PC-9 (cell line): ENCODE data around the gene NDNF. TPM values are rescaled to one million over a fixed set of nuclear protein-coding genes. Genes with fewer than 3 reads are reported as not detected.

Experiments
- BruUV-seq: library from RNA; stranded (reverse); fragments of 400-500 nt; replicated peaks from 2 replicates; lab custom pipeline; 2021; lab: Mats Ljungman, UMichigan
- CTCF ChIA-PET: fragments of 300-600 bp; sonication (Branson Sonifier 250); formaldehyde crosslinking; loops from one replicate; lab custom pipeline; 2022; ENCODE audit warnings: antibody characterized with exemption; lab: Charles Lee
- POLR2A ChIA-PET: fragments of 300-600 bp; sonication (Branson Sonifier 250); formaldehyde crosslinking; loops from one replicate; lab custom pipeline; 2022; ENCODE audit warnings: antibody characterized with exemption; ENCODE audit not compliant: unreplicated experiment; lab: Charles Lee
- DNase-seq, 2 experiments: peaks; one replicate each; pipeline versions ENCODE4 v3.0.0 to v3.0.0-alpha.2; 2015 to 2022; ENCODE audit warnings: mixed read lengths in 1 of 2
- H2AFZ ChIP-seq: fragments of 200-600 bp; sonication (generic); 2 replicates; pipeline ENCODE4 v1.8.1; 2017; ENCODE audit warnings: antibody characterized with exemption
- H3F3A ChIP-seq: fragments of 200-600 bp; sonication (generic); 2 replicates; pipeline ENCODE4 v1.8.1; 2017; ENCODE audit warnings: antibody characterized with exemption, mild to moderate bottlenecking, low read depth; ENCODE audit not compliant: insufficient read depth
- H3K27ac ChIP-seq: fragments of 200-600 bp; sonication (generic); 2 replicates; pipeline ENCODE4 v1.6.1; 2016; ENCODE audit warnings: mixed run types
- H3K27me3 ChIP-seq: fragments of 200-600 bp; sonication (generic); 2 replicates; pipeline ENCODE4 v1.6.1; 2016; ENCODE audit warnings: low read depth, mixed run types; ENCODE audit not compliant: insufficient read depth
- H3K36me3 ChIP-seq: fragments of 200-600 bp; sonication (generic); 2 replicates; pipeline ENCODE4 v1.6.1; 2016; ENCODE audit warnings: low read depth, mixed run types
- H3K4me1 ChIP-seq: fragments of 200-600 bp; sonication (generic); replicated peaks from 2 replicates; pipeline ENCODE4 v1.6.1; 2016; ENCODE audit warnings: mixed run types; ENCODE audit not compliant: insufficient read depth
- H3K4me2 ChIP-seq: fragments of 200-600 bp; sonication (generic); 2 replicates; pipeline ENCODE4 v1.6.1; 2017; ENCODE audit warnings: mixed run types
- H3K4me3 ChIP-seq: fragments of 200-600 bp; sonication (generic); 2 replicates; pipeline ENCODE4 v1.6.1; 2016; ENCODE audit warnings: mixed run types
- H3K79me2 ChIP-seq: fragments of 200-600 bp; sonication (generic); 2 replicates; pipeline ENCODE4 v1.6.1; 2017; ENCODE audit warnings: low read depth, mixed run types
- H3K9me2 ChIP-seq: fragments of 200-600 bp; sonication (generic); 2 replicates; pipeline ENCODE4 v1.8.1; 2017; ENCODE audit warnings: mild to moderate bottlenecking; ENCODE audit not compliant: insufficient read depth
- H3K9me3 ChIP-seq: fragments of 200-600 bp; sonication (generic); 2 replicates; pipeline ENCODE4 v1.8.1; 2016; ENCODE audit warnings: low read depth; ENCODE audit not compliant: insufficient read depth
- H4K20me1 ChIP-seq: fragments of 200-600 bp; sonication (generic); 2 replicates; pipeline ENCODE4 v1.8.1; 2017; ENCODE audit not compliant: insufficient read depth
- CTCF ChIP-seq: fragments of 200-600 bp; sonication (generic); conservative IDR thresholded peaks from 2 replicates; pipeline ENCODE4 v1.6.1; 2017; ENCODE audit warnings: mixed run types, antibody characterized with exemption, mild to moderate bottlenecking, moderate library complexity
- EZH2 ChIP-seq: fragments of 200-600 bp; sonication (generic); IDR thresholded peaks from 2 replicates; pipeline ENCODE4 v1.8.0; 2017; ENCODE audit warnings: antibody characterized with exemption, low read depth
- intact Hi-C: fragments of 100-400 bp; cut with micrococcal nuclease; formaldehyde crosslinking; loops from one replicate; pipeline ENCODE4 v1.10.0; 2022; ENCODE audit not compliant: unreplicated experiment
- total RNA-seq: library from RNA; stranded (reverse); gene quantifications from 2 replicates; pipeline ENCODE4 v1.2.3, GENCODE V29; 2021

Gene NDNF
- total RNA-seq, 1 experiment from 2014 or later, result not detected

- Histone ChIP-seq H3K4me1 (no peaks in the 10 kb centered on the region), H3K9me3 (no peaks in the 10 kb centered on the region), H2AFZ (no peak overlapping the region), H3K27ac (no peak overlapping the region), H3K4me3 (no peak overlapping the region), H3K36me3 (no peaks in the 10 kb centered on the region), H3K79me2 (no peaks in the 10 kb centered on the region), H3F3A (no peaks in the 10 kb centered on the region), H3K9me2 (no peaks in the 10 kb centered on the region; the same call in 1 of the 2 replicates), H4K20me1 (no peaks in the 10 kb centered on the region), H3K4me2 (no peak overlapping the region), H3K27me3 (peaks cover 12% of the 10 kb centered on the region; the same call in 1 of the 2 replicates)
- intact Hi-C loops, result no loop called here
- ChIA-PET POLR2A (no interaction called here), CTCF (no interaction called here)
- no peak for TF ChIP-seq CTCF
- TF ChIP-seq EZH2, result no peak
- BruUV-seq, result no TSS peak
- no peak for DNase-seq
These were observed 2.9 kb downstream of the NDNF start for GRCh38 chr4:121069430-121069829.

GRCh38 chr4:121064482-121064881, 7.9 kb downstream of the NDNF start:
- H4K20me1 ChIP-seq, result no peaks in the 10 kb centered on the region
- intact Hi-C loops, result no loop called here
- H2AFZ ChIP-seq, result no peak overlapping the region
- H3K9me2 ChIP-seq, result no peaks in the 10 kb centered on the region; the same call in 1 of the 2 replicates
- H3K27ac ChIP-seq, result no peak overlapping the region
- H3K79me2 ChIP-seq, result no peaks in the 10 kb centered on the region
- CTCF ChIA-PET, result no interaction called here
- H3K9me3 ChIP-seq, result no peaks in the 10 kb centered on the region
- POLR2A ChIA-PET, result no interaction called here
- H3K36me3 ChIP-seq, result no peaks in the 10 kb centered on the region
- no TSS peak for BruUV-seq
- no peak for DNase-seq
- TF ChIP-seq CTCF (no peak), EZH2 (no peak)
- H3K4me1 ChIP-seq, result no peaks in the 10 kb centered on the region
- no peak overlapping the region for H3K4me3 ChIP-seq
- no peaks in the 10 kb centered on the region for H3K27me3 ChIP-seq
- H3K4me2 ChIP-seq, result no peak overlapping the region
- no peaks in the 10 kb centered on the region for H3F3A ChIP-seq

- CTCF ChIA-PET, result no interaction called here
These were observed 9.8 kb downstream of the NDNF start for GRCh38 chr4:121062521-121062920.

More at GRCh38 chr4:121062521-121062920, 9.8 kb downstream of the NDNF start:
- Histone ChIP-seq H3K36me3 (no peaks in the 10 kb centered on the region), H3F3A (no peaks in the 10 kb centered on the region), H3K4me2 (no peak overlapping the region), H2AFZ (no peak overlapping the region), H3K4me3 (no peak overlapping the region), H3K9me2 (no peaks in the 10 kb centered on the region), H3K79me2 (no peaks in the 10 kb centered on the region), H3K27ac (no peak overlapping the region), H3K4me1 (no peaks in the 10 kb centered on the region), H4K20me1 (no peaks in the 10 kb centered on the region), H3K9me3 (no peaks in the 10 kb centered on the region), H3K27me3 (no peaks in the 10 kb centered on the region)
- DNase-seq, result no peak
- TF ChIP-seq CTCF (no peak), EZH2 (no peak)
- no TSS peak for BruUV-seq
- POLR2A ChIA-PET, result no interaction called here
- intact Hi-C loops, result no loop called here
